ENCODE results near the gene CABP1. TPM values are rescaled to one million over a fixed set of nuclear protein-coding genes. Genes with fewer than 3 reads are reported as not detected.

The CABP1 gene
- total and polyA plus RNA-seq, 2 of the 13 experiments (the other 11 are each of a cell fraction or from before 2014, with no cell fraction given) = not detected

GRCh38 chr12:120686690-120687577 lies 46.5 kb downstream of the CABP1 start, which contains the start of gene MLEC (continued):
- TF ChIP-seq GTF3A (CRISPR knock-in tag; conservative IDR thresholded peaks at IDR 0.05) = no peak
- TF ChIP-seq ZNF646 (CRISPR knock-in tag; IDR thresholded peaks at IDR 0.05) = no peak
- no peak for TF ChIP-seq ZNF776 (CRISPR knock-in tag; IDR thresholded peaks at IDR 0.05)
- TF ChIP-seq ZNF724P (CRISPR knock-in tag; IDR thresholded peaks at IDR 0.05; ENCODE audit: borderline replicate concordance) = peak; percentile 72; the same call in 1 of the 2 replicates
- TF ChIP-seq KAT8 (CRISPR knock-in tag; IDR thresholded peaks at IDR 0.05) = peak; percentile 95
- peak; percentile 79 for TF ChIP-seq MAX (IDR thresholded peaks at IDR 0.05)
- TF ChIP-seq SKIL (CRISPR knock-in tag; IDR thresholded peaks at IDR 0.05; ENCODE audit: borderline replicate concordance) = peak; percentile 65
- TF ChIP-seq CENPX (CRISPR knock-in tag; IDR thresholded peaks at IDR 0.05) = no peak
- TF ChIP-seq PHF8 (CRISPR knock-in tag; IDR thresholded peaks at IDR 0.05) = peak; percentile 78
- TF ChIP-seq DPF2 (CRISPR knock-in tag; IDR thresholded peaks at IDR 0.05; ENCODE audit: borderline replicate concordance, low read depth) = no peak
- TF ChIP-seq ZNF550 (CRISPR knock-in tag; IDR thresholded peaks at IDR 0.05; ENCODE audit: borderline replicate concordance) = no peak
- peak; percentile 93 for TF ChIP-seq THAP11 (CRISPR knock-in tag; IDR thresholded peaks at IDR 0.05)
- no peak; the same call in 1 of the 2 replicates for TF ChIP-seq ZNF335 (CRISPR knock-in tag; IDR thresholded peaks at IDR 0.05)
- TF ChIP-seq MAZ (IDR thresholded peaks at IDR 0.05; ENCODE audit: borderline replicate concordance, low read depth, low read length) = 0 out of 2 replicates have a peak, but pooled peaks have one; percentile 15
- peak; percentile 79; the same call in 1 of the 2 replicates for TF ChIP-seq MAZ (CRISPR knock-in tag; IDR thresholded peaks at IDR 0.05; ENCODE audit: low read depth)
- peak; percentile 88 for TF ChIP-seq TMF1 (CRISPR knock-in tag; IDR thresholded peaks at IDR 0.05; ENCODE audit: low read depth)
- TF ChIP-seq TFDP1 (CRISPR knock-in tag; IDR thresholded peaks at IDR 0.05; ENCODE audit: borderline replicate concordance) = peak; percentile 32; the same call in 1 of the 2 replicates
- TF ChIP-seq POLR2AphosphoS5 (IDR thresholded peaks at IDR 0.05; ENCODE audit: low read depth, low read length) = peak; percentile 76
- TF ChIP-seq SIX4 (CRISPR knock-in tag; IDR thresholded peaks at IDR 0.05) = no peak
- TF ChIP-seq CC2D1A (CRISPR knock-in tag; IDR thresholded peaks at IDR 0.05) = peak; percentile 39; the same call in 1 of the 2 replicates
